Mesothelial cell of epicardium (in vitro differentiated cells): ENCODE data around the gene U2AF2. TPM values are rescaled to one million over a fixed set of nuclear protein-coding genes. Genes with fewer than 3 reads are reported as not detected.

Source experiments
- DNase-seq, 2 experiments: peaks; one replicate each; pipeline ENCODE4 v3.0.0; 2021; ENCODE audit warnings: low spot score in 2 of 2; ENCODE audit not compliant: unreplicated experiment in 2 of 2
- H3K27ac Mint-ChIP-seq: 2 replicates; pipeline ENCODE4 v1.8.0; 2021; ENCODE audit warnings: mixed read lengths
- H3K27me3 Mint-ChIP-seq: 2 replicates; pipeline ENCODE4 v1.8.0; 2021; ENCODE audit warnings: low read depth, mixed read lengths
- H3K36me3 Mint-ChIP-seq: 2 replicates; pipeline ENCODE4 v1.8.0; 2021; ENCODE audit warnings: mixed read lengths
- H3K4me1 Mint-ChIP-seq: 2 replicates; pipeline ENCODE4 v1.8.0; 2021; ENCODE audit warnings: mixed read lengths
- H3K4me3 Mint-ChIP-seq: 2 replicates; pipeline ENCODE4 v1.8.0; 2021; ENCODE audit warnings: mild to moderate bottlenecking, moderate library complexity, mixed read lengths
- H3K9me3 Mint-ChIP-seq: 2 replicates; pipeline ENCODE4 v1.8.0; 2021; ENCODE audit warnings: mixed read lengths
- total RNA-seq: library from RNA; stranded (reverse); gene quantifications from 3 replicates; pipeline ENCODE4 v1.2.1, GENCODE V29; 2021
- TF ChIP-seq, protein P1 (sequence below): fragments of 200-600 bp; sonication (generic); IDR thresholded peaks from one replicate; pipeline ENCODE4 v1.5.0; 2021; ENCODE audit warnings: antibody characterized with exemption; ENCODE audit not compliant: unreplicated experiment

Gene U2AF2
- total RNA-seq, 1 donor from 2014 or later, result 245 TPM

DNA sequence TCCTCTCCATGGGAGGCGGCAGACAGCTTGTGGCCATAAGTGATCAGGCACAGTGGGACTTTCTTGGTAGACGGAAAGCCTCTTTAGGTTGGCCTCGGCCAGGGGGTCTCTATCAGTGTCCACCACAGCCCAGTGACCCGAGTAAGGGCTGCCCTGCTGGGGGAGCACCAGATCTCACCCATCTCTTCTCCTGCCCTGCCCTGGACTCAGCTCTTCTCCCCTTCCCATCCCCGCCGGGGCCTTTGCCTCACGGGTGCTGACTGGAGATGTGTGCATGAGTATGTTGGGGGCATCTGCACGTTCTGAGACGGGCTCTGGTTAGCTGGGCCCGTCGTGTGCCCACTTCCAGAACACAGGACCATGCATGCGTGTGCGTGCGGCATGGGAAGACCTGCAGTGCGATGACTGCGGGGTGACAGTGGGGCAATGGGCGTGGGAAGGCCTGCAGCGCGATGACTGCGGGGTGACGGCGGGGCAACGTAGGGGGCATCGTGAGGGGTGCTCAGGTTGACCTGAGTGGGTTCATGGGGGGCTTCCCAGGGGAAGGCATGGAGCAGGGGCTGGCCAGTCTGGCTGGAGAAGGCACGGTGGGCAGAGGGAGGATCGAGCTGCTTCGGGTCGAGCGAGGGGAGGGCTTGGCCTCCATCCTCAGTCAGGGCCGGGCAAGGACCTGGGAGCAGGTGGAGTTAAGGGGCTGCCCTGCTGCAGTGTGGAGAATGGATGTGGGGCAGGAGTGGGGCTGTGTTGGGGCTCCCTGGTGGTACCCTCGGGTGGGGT lies 36.1 kb downstream of the U2AF2 start:
- no peak for DNase-seq
- Mint-ChIP-seq H3K4me3 (no peak overlapping the region), H3K27ac (no peak overlapping the region), H3K36me3 (peaks cover 12% of the 10 kb centered on the region), H3K4me1 (no peaks in the 10 kb centered on the region), H3K27me3 (no peaks in the 10 kb centered on the region), H3K9me3 (no peaks in the 10 kb centered on the region)
- TF ChIP-seq, protein P1, sequence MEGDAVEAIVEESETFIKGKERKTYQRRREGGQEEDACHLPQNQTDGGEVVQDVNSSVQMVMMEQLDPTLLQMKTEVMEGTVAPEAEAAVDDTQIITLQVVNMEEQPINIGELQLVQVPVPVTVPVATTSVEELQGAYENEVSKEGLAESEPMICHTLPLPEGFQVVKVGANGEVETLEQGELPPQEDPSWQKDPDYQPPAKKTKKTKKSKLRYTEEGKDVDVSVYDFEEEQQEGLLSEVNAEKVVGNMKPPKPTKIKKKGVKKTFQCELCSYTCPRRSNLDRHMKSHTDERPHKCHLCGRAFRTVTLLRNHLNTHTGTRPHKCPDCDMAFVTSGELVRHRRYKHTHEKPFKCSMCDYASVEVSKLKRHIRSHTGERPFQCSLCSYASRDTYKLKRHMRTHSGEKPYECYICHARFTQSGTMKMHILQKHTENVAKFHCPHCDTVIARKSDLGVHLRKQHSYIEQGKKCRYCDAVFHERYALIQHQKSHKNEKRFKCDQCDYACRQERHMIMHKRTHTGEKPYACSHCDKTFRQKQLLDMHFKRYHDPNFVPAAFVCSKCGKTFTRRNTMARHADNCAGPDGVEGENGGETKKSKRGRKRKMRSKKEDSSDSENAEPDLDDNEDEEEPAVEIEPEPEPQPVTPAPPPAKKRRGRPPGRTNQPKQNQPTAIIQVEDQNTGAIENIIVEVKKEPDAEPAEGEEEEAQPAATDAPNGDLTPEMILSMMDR, result no peak

DNA sequence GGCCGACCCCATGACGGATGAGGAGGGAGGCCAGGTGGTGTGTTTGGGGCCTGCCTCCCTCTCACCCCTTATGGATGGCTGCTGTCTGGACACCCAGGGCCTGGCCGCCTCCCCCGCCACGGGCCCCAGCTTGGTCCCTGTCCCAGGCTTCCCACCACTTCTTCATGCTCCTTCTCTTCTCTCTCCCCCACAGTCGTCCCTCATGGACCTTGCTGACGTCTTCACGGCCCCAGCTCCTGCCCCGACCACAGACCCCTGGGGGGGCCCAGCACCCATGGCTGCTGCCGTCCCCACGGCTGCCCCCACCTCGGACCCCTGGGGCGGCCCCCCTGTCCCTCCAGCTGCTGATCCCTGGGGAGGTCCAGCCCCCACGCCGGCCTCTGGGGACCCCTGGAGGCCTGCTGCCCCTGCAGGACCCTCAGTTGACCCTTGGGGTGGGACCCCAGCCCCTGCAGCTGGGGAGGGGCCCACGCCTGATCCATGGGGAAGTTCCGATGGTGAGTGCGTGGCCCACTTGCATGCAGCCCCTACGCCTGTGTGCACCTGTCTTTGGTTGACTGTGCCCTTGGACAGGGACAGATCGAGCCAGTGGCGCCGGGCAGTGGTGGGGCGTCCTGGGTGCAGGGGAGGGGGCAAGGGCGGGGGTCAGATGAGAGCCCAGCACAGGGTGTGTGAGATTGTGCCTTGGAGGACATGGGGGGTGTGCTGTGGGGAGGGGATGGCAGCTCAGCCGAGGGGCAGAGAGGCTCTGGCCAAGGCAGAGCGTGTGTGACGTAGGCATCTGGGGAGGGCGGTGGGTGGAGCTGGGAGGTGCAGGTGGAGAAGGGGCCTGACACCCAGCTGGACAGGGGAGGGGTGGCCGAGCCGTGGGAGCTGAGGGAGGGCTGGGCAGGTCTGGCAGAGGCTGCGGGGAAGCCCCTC lies 37.0 kb downstream of the U2AF2 start:
- TF ChIP-seq, protein P1, result no peak
- Mint-ChIP-seq H3K4me3 (no peak overlapping the region), H3K27me3 (no peaks in the 10 kb centered on the region), H3K9me3 (no peaks in the 10 kb centered on the region), H3K4me1 (no peaks in the 10 kb centered on the region), H3K36me3 (peaks cover 12% of the 10 kb centered on the region), H3K27ac (no peak overlapping the region)
- no peak for DNase-seq

DNA sequence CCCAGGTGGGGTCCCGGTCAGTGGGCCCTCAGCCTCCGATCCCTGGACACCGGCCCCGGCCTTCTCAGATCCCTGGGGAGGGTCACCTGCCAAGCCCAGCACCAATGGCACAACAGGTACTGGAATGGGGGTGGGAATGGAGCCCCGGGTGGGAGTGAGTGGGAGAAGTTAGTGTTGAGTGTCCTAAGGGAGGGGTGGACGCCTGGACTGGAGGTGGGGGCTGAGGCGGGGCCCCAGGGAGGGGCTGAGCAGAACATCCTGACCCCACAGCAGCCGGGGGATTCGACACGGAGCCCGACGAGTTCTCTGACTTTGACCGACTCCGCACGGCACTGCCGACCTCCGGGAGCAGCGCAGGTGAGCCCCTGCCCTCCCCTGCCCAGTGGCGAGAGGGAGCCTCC lies 37.8 kb downstream of the U2AF2 start:
- no peak overlapping the region for H3K27ac Mint-ChIP-seq
- no peak overlapping the region for H3K4me3 Mint-ChIP-seq
- no peak for DNase-seq
- no peaks in the 10 kb centered on the region for H3K27me3 Mint-ChIP-seq
- no peaks in the 10 kb centered on the region for H3K9me3 Mint-ChIP-seq
- TF ChIP-seq, protein P1, result no peak
- no peaks in the 10 kb centered on the region for H3K4me1 Mint-ChIP-seq
- peaks cover 17% of the 10 kb centered on the region for H3K36me3 Mint-ChIP-seq

DNA sequence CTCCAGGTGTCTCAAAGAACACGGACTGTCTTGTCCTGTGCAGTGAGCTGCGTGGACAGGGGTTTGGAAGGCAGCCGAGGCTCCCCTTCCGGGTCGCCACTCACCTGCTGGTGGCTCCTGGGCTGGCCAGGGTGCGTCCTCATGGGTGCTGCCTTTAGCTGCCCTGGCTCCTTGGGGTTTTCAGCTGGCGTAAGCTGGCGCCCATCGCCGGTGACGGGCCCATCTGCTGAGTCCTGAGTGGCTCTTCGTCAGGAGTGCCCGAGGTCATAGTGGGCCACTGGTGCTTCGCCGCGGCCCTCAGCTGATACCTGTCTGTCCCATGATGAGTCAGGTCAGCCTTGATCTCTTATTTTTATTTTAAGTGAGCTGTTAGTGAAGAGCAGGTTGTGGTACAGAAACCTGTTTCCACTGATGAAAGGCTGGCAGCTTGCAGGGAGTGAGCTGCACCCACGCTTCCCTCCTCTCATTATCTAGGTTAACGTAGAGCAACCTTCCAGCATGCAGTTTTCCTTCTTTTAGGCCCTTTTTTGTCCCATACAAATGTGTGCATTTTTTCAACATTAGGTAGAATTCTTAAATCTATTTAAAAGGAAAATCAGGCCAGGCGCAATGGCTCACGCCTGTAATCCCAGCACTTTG lies 38.6 kb downstream of the U2AF2 start:
- H3K27ac Mint-ChIP-seq, result no peak overlapping the region
- TF ChIP-seq, protein P1, result no peak
- H3K4me3 Mint-ChIP-seq, result no peak overlapping the region
- H3K9me3 Mint-ChIP-seq, result no peaks in the 10 kb centered on the region
- no peaks in the 10 kb centered on the region for H3K4me1 Mint-ChIP-seq
- no peak for DNase-seq
- no peaks in the 10 kb centered on the region for H3K27me3 Mint-ChIP-seq
- H3K36me3 Mint-ChIP-seq, result peaks cover 20% of the 10 kb centered on the region

DNA sequence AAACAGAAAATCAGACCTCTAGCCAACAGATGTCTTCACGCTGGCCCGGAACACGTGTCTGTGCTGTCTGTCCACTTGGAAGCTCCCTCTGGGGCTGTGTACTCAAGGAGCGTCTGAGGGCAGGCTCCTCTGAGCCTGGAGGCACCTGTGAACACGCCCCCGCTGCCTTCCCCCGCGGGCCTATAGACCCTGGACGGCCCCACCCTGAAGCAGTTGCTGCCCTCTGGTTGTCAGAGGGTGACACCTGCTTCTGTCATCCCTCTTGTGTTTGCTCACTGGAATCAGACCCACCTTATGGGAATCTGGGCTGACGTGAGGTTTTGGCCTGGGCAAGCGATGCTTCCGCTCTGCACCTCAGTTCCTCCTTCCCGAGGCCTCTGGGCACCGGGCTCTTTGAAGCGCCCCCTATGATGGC lies 39.4 kb downstream of the U2AF2 start:
- Mint-ChIP-seq H3K9me3 (no peaks in the 10 kb centered on the region), H3K36me3 (peaks cover 24% of the 10 kb centered on the region), H3K4me3 (no peak overlapping the region), H3K27ac (no peak overlapping the region), H3K4me1 (no peaks in the 10 kb centered on the region), H3K27me3 (no peaks in the 10 kb centered on the region)
- TF ChIP-seq, protein P1, result no peak
- DNase-seq, result no peak
